ENCODE measurements around the gene TMOD4.

Gene TMOD4

DNA sequence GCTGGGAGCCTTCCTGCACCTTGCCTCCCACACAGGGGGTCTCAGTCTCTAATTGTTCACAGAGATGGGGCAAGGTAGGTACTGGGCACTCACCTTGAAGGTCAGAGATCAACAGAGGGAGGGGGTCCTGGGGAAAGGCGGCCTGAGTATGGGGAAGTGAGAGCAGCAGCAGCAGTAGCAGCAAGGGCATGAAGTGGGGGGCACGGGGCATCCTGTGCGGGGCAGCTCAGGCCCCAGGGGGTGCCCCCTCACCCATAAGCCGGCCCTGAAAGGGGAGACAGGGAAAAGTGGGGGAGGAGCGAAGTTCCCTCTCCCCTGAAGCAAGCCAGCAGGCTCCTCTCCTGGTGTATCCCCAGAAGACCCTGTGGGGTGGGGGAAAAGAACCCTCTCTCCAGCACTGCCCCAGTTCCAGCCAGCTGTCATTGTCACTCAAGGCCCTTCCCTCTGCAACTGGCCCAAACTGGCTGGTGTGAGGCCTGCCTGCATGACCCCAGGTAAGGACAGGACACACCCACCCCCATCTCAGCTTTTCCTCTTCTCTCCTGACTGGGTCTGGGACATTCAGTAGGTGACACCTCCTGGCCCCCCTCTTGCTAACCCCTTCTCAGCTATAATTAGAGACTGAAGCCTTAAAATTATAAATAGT lies 33.2 kb downstream of the TMOD4 start:
- DNase-seq (ENCODE audit: low spot score), result no peak

DNA sequence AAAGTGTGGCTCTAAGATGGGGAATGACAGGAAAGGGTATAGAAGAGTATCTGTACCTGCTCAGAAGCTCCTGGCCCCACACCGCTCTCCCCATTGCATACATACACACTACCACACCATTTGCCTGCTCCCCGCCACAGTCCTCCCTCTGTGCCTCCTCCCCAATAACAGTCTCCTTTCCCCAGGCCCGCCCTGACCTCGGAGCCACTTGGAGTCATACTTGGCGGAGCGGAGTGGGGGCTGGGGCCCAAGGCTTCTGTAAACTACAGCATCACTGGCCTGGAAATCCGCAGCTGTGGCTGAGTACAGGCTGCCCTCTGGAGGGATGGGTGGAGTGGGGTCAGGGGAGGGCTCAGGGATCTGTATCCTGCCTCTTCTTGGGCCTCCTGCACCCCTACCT lies 38.0 kb downstream of the TMOD4 start:
- no peak for DNase-seq (ENCODE audit: low spot score)

DNA sequence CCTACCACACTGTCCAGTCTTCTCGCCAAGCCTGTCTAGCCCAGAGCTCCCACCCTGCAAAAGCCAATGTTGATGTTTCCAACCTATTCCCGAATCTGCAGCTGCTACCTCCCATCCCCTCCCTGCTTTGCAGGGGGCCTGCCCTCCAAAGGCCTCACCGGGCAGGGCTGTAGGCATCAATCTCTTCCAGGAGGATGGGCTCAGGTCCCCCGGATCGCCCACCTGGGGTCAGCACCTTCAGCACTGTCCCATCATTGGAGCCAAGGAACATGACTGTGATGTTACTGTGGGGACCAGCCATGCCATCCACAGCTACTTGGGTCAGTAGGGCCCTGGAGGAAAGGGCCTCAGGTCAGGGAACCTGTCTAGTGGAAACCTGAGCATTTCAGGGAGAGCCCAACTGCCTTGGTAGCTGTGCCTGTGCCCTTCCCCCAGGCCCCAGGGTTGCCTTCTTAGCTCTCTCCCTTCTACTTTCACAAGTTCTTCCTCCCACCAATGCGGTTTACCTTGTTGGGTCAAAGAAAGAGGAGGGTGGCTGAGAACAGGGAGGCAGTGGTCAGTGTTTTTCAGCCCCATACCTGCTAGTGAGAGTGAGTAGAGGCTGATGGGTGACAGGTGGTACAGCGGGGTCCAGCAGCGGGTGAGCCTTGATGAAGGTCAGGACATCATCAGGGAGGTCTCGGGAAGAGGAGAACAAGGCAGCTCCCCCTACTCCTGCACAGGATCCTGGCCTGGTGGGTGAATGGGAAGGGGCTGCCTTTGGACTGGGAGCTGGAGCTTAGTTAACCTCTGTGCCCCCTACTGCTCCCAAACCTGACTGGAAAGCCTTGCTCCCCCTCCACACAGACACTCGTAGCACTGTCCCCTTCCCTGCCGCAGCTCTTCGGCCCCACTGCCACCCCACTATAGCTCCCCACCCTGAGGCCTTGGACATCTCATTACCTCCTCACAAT lies 40.1 kb downstream of the TMOD4 start:
- no peak for DNase-seq (ENCODE audit: low spot score)

DNA sequence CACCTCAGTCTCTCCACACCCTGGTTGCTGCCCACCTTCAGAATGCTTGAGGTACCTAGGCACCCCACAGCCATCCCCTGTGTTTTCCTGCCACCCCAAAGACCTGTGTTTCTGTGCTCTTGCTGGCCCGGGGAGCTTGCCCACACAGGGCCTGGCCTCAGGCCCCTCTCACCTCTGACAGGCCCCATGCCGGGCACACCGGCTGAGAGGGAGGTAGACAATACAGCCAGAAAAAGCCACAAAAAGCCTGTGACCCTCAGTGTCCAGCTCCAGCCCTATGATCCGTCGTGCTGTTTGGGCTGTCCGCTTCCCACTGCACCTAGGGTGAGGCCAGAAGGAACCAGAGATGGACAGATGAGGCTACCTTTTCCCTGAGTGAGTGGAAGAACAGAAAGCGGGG lies 40.8 kb downstream of the TMOD4 start:
- no peak for DNase-seq (ENCODE audit: low spot score)

- no peak for DNase-seq (ENCODE audit: low spot score)
These were observed 41.4 kb downstream of the TMOD4 start for GRCh38 chr1:151134396-151134795.

DNA sequence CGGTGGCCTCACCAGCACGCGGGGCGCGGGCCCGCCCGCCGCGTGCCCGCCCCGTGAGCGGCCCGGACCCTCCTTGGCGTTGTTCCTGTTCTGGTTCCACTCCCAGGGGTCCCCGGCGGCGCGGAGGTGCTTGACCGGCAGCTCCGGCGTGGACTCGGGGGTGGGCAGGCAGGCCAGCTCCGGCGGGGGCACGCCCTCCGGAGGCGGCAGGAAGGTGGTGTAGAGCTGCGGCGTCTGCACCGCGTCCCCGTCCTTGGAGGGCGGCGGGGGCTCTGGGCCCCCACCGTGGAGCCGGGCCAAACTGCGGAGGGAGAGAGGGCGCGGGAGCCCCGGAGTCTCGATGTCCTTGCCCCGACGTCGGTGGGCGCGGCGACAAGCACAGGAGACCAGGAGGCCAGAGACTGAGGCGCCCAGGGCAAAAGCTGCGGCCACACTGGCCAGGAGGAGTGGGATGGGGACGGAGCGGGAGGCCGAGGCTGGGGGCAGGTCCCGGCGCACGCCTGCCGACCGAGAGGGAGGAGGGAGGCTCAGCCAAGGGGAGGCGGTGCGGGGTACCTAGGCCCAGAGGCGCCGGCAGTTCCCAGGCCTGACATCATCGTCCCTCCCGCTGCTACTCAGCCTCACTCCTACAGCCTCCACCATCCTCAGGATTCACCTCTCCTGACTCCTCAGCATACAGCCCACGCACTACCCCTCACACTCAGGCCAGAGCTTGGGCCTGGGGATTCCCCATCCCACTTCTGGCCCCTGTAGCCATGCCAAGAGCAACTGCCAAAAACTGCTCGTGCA lies 42.6 kb downstream of the TMOD4 start:
- no peak for DNase-seq (ENCODE audit: low spot score)

GRCh38 chr1:151132335-151133017 lies 43.3 kb downstream of the TMOD4 start:
- no peak for DNase-seq (ENCODE audit: low spot score)

- DNase-seq (ENCODE audit: low spot score), result no peak
These were observed 44.0 kb downstream of the TMOD4 start for GRCh38 chr1:151131701-151132334.

GRCh38 chr1:151130987-151131586 lies 44.7 kb downstream of the TMOD4 start:
- DNase-seq (ENCODE audit: low spot score), result peak; percentile 90

- DNase-seq (ENCODE audit: low spot score), result no peak
These were observed 47.0 kb downstream of the TMOD4 start for GRCh38 chr1:151128800-151129199.

GRCh38 chr1:151124763-151125403 lies 50.9 kb downstream of the TMOD4 start:
- DNase-seq (ENCODE audit: low spot score), result no peak

All from left forelimb (tissue), 1 donor.